Activated CD4-positive, alpha-beta memory T cell treated with anti-CD3 and anti-CD28 coated beads for 36 hours (primary cell): ENCODE results near the gene TBX6. TPM values are rescaled to one million over a fixed set of nuclear protein-coding genes. Genes with fewer than 3 reads are reported as not detected.

Experiments used
- CTCF ChIA-PET: fragments of 350-600 bp; sonication (Branson Sonifier 250); formaldehyde crosslinking; loops from one replicate; lab custom pipeline; 2021; ENCODE audit warnings: antibody characterized with exemption, inconsistent platforms; lab: Charles Lee
- POLR2A ChIA-PET: fragments of 350-600 bp; sonication (Branson Sonifier 250); formaldehyde crosslinking; loops from one replicate; lab custom pipeline; 2021; ENCODE audit warnings: antibody characterized with exemption; lab: Charles Lee
- DNase-seq: peaks from one replicate; pipeline ENCODE4 v3.0.0-alpha.2; 2020
- H3K27ac Mint-ChIP-seq: one replicate; pipeline ENCODE4 v1.8.0; 2021; ENCODE audit warnings: mixed read lengths
- H3K27me3 Mint-ChIP-seq: one replicate; pipeline ENCODE4 v1.8.0; 2021; ENCODE audit warnings: mixed read lengths
- H3K36me3 Mint-ChIP-seq: one replicate; pipeline ENCODE4 v1.8.0; 2021; ENCODE audit warnings: mixed read lengths
- H3K4me1 Mint-ChIP-seq: one replicate; pipeline ENCODE4 v1.8.0; 2021; ENCODE audit warnings: low read depth, mixed read lengths
- H3K4me3 Mint-ChIP-seq: one replicate; pipeline ENCODE4 v1.8.0; 2021; ENCODE audit warnings: mild to moderate bottlenecking, mixed read lengths
- H3K9me3 Mint-ChIP-seq: one replicate; pipeline ENCODE4 v1.8.0; 2021; ENCODE audit warnings: mixed read lengths
- intact Hi-C: fragments of 100-400 bp; cut with micrococcal nuclease; formaldehyde crosslinking; loops from one replicate; pipeline ENCODE4 v1.15.1; 2023
- total RNA-seq, 2 experiments: library from RNA; stranded (reverse); gene quantifications; one replicate each; pipeline ENCODE4 v1.2.3, GENCODE V29; 2021

The TBX6 gene
- total RNA-seq, 2 experiments from 2014 or later, result 2.3 to 2.9 TPM

DNA sequence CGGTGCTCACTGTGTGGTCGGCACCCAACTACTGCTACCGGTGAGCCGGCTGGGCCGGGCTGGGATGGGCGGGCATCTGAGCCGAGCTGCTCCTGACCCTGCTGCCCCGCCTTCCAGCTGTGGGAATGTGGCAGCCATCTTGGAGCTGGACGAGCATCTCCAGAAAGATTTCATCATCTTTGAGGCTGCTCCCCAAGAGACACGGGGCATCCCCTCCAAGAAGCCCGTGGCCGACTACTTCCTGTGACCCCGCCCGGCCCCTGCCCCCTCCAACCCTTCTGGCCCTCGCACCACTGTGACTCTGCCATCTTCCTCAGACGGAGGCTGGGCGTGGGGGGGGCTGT, 6.9 kb downstream of the TBX6 start:
- Mint-ChIP-seq H3K9me3 (no peaks in the 10 kb centered on the region), H3K27me3 (no peaks in the 10 kb centered on the region), H3K36me3 (peaks cover 29% of the 10 kb centered on the region), H3K27ac (no peak overlapping the region), H3K4me3 (no peak overlapping the region), H3K4me1 (peaks cover 3% of the 10 kb centered on the region)
- ChIA-PET POLR2A (no interaction called here), CTCF (no interaction called here)
- intact Hi-C loops, result no loop called here
- DNase-seq, result no peak

DNA sequence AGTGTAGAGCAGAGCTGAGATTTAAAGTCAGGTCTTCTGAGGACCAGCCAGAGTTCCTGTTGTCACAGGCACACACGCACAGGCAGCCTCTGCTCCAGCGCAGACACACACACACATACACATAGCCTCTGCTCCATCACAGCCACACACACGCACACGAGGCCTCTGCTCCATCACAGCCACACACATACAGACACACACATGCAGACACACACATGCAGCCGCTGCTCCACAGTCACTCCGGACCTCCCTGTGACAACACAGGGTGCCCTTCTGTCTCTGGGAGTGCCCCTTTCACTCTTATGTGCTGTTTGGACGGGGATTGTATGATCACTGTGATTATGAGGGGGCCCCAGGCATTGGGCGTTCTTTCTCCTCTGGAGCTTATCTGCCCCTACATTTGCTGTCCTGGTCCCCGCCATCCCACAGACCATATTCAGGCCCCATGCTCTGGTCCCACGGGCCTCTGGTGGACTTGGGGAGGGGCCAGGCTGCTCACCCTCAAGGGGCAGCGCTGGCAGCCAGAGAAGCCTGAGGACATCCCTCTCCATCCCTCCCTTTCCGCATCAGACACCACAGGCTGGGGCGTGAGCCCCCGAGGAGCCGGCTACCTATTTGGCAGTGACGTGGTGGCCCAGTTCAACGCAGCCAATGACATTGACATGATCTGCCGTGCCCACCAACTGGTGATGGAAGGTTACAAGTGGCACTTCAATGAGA, 7.5 kb downstream of the TBX6 start:
- Mint-ChIP-seq H3K27ac (no peak overlapping the region), H3K9me3 (no peaks in the 10 kb centered on the region), H3K4me1 (peaks cover 6% of the 10 kb centered on the region), H3K4me3 (no peak overlapping the region), H3K27me3 (no peaks in the 10 kb centered on the region), H3K36me3 (peaks cover 34% of the 10 kb centered on the region)
- POLR2A ChIA-PET, result no interaction called here
- DNase-seq, result no peak
- CTCF ChIA-PET, result no interaction called here
- intact Hi-C loops, result no loop called here

DNA sequence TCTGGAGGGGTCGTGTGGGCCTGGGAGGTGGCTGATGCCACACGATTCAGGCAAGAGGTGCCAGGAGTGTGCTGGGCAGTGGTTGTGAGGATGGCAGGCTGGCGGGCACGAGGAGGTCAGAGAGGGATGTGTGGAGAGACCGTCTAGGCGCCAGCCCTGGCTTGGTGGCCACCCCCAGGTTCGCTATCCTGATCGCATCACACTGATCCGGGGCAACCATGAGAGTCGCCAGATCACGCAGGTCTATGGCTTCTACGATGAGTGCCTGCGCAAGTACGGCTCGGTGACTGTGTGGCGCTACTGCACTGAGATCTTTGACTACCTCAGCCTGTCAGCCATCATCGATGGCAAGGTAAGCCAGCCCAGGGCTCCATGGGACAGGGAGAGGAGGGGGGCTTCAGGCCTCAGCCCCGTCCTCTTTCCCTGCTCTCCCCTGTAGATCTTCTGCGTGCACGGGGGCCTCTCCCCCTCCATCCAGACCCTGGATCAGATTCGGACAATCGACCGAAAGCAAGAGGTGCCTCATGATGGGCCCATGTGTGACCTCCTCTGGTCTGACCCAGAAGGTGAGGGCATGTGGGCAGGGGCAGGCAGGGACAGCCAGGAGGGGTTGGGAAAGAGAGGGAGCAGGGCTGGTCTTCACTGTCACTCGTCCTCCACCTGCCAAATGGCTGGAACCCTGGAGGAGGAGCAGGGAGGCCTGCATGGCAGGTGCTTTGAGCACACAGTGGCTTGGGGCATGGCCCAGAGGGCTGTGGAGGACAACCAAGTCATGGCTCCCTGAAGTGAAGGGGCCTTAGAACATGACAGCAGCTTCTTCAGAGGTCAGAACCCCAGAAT, 8.3 kb downstream of the TBX6 start:
- Mint-ChIP-seq H3K4me1 (peaks cover 7% of the 10 kb centered on the region), H3K27ac (no peak overlapping the region), H3K27me3 (no peaks in the 10 kb centered on the region), H3K9me3 (no peaks in the 10 kb centered on the region), H3K36me3 (peaks cover 37% of the 10 kb centered on the region), H3K4me3 (no peak overlapping the region)
- intact Hi-C loops, result no loop called here
- no peak for DNase-seq
- ChIA-PET POLR2A (no interaction called here), CTCF (no interaction called here)

DNA sequence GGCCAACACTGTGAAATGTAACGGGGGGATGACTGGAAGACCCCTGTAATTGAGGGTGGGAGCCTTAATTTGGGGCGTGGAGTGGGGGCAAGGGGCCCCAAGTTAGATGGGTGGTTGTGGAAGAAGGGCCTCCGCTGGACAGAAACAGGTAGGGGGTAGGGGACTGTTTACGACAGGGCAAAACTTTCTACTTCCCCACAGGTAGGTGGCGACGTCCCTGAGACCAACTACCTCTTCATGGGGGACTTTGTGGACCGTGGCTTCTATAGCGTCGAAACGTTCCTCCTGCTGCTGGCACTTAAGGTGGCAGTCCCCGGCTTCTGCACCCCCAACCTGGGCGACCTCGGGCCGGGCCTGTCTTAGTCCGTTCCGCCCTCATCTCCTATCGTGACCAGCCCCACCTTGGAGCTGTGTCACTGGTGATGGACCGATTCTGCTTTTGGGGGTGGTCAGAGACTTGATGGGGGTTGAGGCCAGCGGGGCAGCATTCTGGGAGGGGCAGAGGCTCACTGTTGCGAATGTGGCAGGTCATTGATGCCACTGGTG, 9.1 kb downstream of the TBX6 start:
- no peaks in the 10 kb centered on the region for H3K9me3 Mint-ChIP-seq
- ChIA-PET POLR2A (no interaction called here), CTCF (interaction anchor here (9.4 kb wide), 1 partner anchor 10 kb away, joined by 76 read pairs; the partner anchor contains the start of gene TBX6)
- no peak for DNase-seq
- no peak overlapping the region for H3K4me3 Mint-ChIP-seq
- H3K27me3 Mint-ChIP-seq, result no peaks in the 10 kb centered on the region
- intact Hi-C loops, result no loop called here
- peaks cover 43% of the 10 kb centered on the region for H3K36me3 Mint-ChIP-seq
- H3K27ac Mint-ChIP-seq, result no peak overlapping the region
- H3K4me1 Mint-ChIP-seq, result peaks cover 15% of the 10 kb centered on the region

DNA sequence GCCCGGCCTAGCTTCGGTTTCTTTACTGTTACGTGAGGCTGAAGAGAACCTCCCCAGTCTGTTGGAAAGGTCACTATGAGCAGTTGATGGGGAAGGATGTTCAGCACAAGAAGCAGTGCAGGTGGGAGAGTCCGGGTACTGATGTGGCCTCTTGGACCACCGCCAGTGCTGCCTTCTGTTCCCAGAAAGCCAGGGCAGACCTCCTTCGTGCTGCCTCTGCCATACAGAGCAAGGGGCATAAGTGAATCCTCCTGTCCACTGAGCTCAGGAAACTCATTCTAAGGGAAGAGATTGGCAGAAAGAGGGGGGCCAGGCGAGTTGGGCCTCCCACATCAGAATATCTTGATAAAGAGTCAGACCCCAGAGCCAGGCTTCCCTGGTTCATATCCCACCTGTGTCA, 12.2 kb downstream of the TBX6 start:
- DNase-seq, result no peak
- POLR2A ChIA-PET, result interaction anchor here (1.0 to 2.7 kb wide), 3 partner anchors 12 to 104 kb away, joined by 3 to 5 read pairs (median 3); partner anchors contain the start of genes ALDOA, CORO1A and TBX6
- Mint-ChIP-seq H3K4me1 (peaks cover 36% of the 10 kb centered on the region), H3K27me3 (no peaks in the 10 kb centered on the region), H3K4me3 (no peak overlapping the region), H3K9me3 (no peaks in the 10 kb centered on the region), H3K27ac (no peak overlapping the region), H3K36me3 (peaks cover 47% of the 10 kb centered on the region)
- CTCF ChIA-PET, result interaction anchor here (0.9 to 9.4 kb wide), 2 partner anchors 13 to 14 kb away, joined by 5 to 76 read pairs; partner anchors contain the start of genes ALDOA and TBX6
- intact Hi-C loops, result loop anchor here (5.0 kb wide), 1 partner anchor 43 kb away; the partner anchor contains the start of gene MAPK3

DNA sequence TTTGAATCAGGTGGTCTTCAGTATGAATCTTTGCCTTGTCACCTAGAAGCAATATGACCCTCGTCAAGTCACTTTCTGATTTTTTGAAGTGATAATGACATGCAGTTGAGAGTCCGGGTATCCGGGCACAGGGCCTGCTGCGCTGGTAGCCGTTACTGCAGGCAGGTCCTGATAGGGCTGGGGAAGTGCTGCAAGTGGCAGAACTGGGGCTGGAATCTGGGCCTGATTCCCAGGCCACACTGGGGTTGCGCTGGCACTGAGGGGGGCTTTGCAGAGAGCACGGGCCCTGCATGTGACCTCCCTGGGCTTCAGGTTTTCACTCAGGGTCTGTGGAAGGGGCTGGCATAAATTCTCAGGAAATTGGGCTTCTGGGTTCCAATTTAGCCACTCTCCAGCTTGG, 13.0 kb downstream of the TBX6 start:
- Mint-ChIP-seq H3K27me3 (no peaks in the 10 kb centered on the region), H3K27ac (no peak overlapping the region), H3K4me1 (peaks cover 38% of the 10 kb centered on the region), H3K4me3 (no peak overlapping the region), H3K36me3 (peaks cover 46% of the 10 kb centered on the region), H3K9me3 (no peaks in the 10 kb centered on the region)
- no peak for DNase-seq
- ChIA-PET CTCF (interaction anchor here (0.9 to 9.4 kb wide), 2 partner anchors 13 to 14 kb away, joined by 5 to 76 read pairs; partner anchors contain the start of genes ALDOA and TBX6), POLR2A (interaction anchor here (1.2 to 1.5 kb wide), 2 partner anchors 14 to 105 kb away, joined by 3 to 4 read pairs; partner anchors contain the start of genes ALDOA and CORO1A)
- intact Hi-C loops, result loop anchor here (5.0 kb wide), 1 partner anchor 44 kb away; the partner anchor contains the start of gene MAPK3

DNA sequence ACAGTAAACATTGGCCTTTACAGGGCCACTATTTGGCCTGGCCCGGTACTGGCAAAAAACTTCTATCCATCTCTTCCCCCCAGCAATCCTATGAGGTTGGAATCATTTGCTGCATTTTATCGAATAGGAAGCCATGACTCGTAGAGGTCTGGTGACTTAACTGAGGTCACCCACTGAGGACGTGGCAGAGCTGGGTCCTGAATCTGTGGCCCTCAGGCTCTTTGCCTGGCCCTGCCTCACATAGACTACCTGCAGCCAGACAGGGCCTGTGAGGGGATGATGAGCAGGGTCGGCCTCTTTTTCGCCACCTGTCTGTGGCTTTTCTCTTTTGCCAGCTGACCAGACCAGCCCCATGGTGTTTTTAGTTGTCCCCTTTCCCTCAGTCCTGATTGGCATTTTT, 14.1 kb downstream of the TBX6 start:
- peak overlapping the region; percentile 91 for H3K4me3 Mint-ChIP-seq
- POLR2A ChIA-PET, result interaction anchor here (1.2 to 4.1 kb wide), 3 partner anchors 12 to 14 kb away, joined by 4 to 42 read pairs (median 22); partner anchors contain the start of genes ALDOA and TBX6
- CTCF ChIA-PET, result interaction anchor here (1.0 to 9.4 kb wide), 5 partner anchors 12 to 386 kb away, joined by 3 to 76 read pairs (median 8); partner anchors contain the start of genes ALDOA and TBX6
- H3K9me3 Mint-ChIP-seq, result no peaks in the 10 kb centered on the region
- no peak for DNase-seq
- peak overlapping the region; percentile 4 for H3K27ac Mint-ChIP-seq
- peaks cover 39% of the 10 kb centered on the region for H3K4me1 Mint-ChIP-seq
- H3K27me3 Mint-ChIP-seq, result no peaks in the 10 kb centered on the region
- H3K36me3 Mint-ChIP-seq, result peaks cover 40% of the 10 kb centered on the region
- intact Hi-C loops, result loop anchor here (2.0 to 5.0 kb wide), 2 partner anchors 13 to 45 kb away; partner anchors contain the start of genes MAPK3 and TBX6

DNA sequence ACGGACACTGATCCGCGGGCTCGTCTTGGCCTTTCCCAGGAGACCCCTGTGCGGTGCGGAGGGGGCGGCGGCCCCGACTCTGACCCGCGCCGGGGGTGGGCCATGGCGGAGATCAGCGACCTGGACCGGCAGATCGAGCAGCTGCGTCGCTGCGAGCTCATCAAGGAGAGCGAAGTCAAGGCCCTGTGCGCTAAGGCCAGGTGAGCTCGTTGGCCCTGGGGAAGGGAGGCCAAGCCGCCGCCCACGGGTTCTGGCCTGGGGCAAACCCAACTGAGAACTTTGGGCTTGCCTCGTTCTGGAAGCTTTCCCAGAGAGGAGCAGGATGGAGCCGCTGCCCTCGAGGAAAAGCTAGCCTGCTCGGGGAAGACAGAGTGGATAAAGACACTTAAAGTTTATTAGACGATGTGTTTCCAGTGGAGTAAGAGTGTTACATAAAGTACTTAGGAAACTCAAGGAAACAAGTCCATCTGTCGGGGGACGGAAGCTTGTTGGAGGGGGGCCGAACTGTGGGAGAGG, 15.4 kb downstream of the TBX6 start:
- ChIA-PET CTCF (interaction anchor here (1.0 to 9.4 kb wide), 7 partner anchors 10 to 540 kb away, joined by 3 to 76 read pairs (median 4); partner anchors contain the start of genes ALDOA and TBX6), POLR2A (interaction anchor here (1.1 to 4.1 kb wide), 3 partner anchors 10 to 15 kb away, joined by 3 to 42 read pairs (median 22); partner anchors contain the start of genes ALDOA and TBX6)
- intact Hi-C loops, result loop anchor here (2.0 to 5.0 kb wide), 2 partner anchors 14 to 46 kb away; partner anchors contain the start of genes MAPK3 and TBX6
- Mint-ChIP-seq H3K4me3 (peak overlapping the region; percentile 91), H3K36me3 (peaks cover 43% of the 10 kb centered on the region), H3K9me3 (no peaks in the 10 kb centered on the region), H3K4me1 (peaks cover 39% of the 10 kb centered on the region), H3K27ac (peak overlapping the region; percentile 93), H3K27me3 (no peaks in the 10 kb centered on the region)
- no peak for DNase-seq

DNA sequence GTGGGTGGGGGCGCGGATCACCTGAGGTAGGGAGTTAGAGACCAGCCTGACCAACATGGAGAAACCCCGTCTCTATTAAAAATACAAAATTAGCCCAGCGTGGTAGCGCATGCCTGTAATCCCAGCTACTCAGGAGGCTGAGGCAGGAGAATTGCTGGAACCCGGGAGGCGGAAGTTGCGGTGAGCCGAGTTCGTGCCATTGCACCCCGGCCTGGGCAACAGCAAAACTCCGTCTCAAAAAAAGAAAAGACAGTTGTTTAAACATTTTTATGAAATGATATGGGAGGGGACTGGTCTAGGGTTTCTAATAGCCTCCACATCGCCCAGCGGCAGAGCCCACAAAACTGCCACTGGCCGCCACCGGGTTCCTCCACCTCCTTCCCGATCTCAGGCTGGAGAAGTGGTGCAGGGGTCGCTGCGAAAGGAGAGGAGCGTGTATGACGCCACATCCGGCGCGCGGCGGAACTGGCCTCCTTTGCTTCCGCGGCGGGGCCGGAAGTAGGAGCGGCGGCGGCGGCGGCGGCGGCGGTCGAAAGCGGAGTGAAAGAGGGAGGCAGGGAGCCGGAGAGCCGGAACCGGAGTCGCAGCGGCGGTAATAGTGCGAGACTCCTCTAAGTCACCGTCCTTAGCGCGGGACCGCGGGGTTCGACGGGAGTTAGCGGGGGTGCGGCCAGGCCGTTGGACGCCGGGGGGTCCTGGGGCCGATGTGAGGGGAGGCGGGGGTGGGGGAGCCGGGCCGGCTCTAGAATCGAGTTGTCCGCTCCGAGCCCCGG, 16.0 kb downstream of the TBX6 start, which contains the start of gene PPP4C:
TSS of gene PPP4C (plus strand) at position 492 of the 773 bp plus-strand sequence. CDS start 384 bp downstream, outside the sequence.
- H3K4me1 Mint-ChIP-seq, result peaks cover 39% of the 10 kb centered on the region
- no peaks in the 10 kb centered on the region for H3K27me3 Mint-ChIP-seq
- DNase-seq, result peak; percentile 95
- intact Hi-C loops, result loop anchor here (1.0 to 5.0 kb wide), 3 partner anchors 10 to 47 kb away; partner anchors contain the start of genes ALDOA, MAPK3 and TBX6
- H3K9me3 Mint-ChIP-seq, result no peaks in the 10 kb centered on the region
- peak within 1 kb of the TSS; percentile 91 for H3K4me3 Mint-ChIP-seq
- ChIA-PET CTCF (interaction anchor here (1.1 to 9.4 kb wide), 6 partner anchors 10 to 540 kb away, joined by 3 to 76 read pairs (median 6); partner anchors contain the start of genes ALDOA and TBX6), POLR2A (interaction anchor here (1.1 to 4.1 kb wide), 3 partner anchors 10 to 16 kb away, joined by 3 to 42 read pairs (median 22); partner anchors contain the start of genes ALDOA and TBX6)
- peak within 1 kb of the TSS; percentile 93 for H3K27ac Mint-ChIP-seq
- peaks cover 45% of the 10 kb centered on the region for H3K36me3 Mint-ChIP-seq

DNA sequence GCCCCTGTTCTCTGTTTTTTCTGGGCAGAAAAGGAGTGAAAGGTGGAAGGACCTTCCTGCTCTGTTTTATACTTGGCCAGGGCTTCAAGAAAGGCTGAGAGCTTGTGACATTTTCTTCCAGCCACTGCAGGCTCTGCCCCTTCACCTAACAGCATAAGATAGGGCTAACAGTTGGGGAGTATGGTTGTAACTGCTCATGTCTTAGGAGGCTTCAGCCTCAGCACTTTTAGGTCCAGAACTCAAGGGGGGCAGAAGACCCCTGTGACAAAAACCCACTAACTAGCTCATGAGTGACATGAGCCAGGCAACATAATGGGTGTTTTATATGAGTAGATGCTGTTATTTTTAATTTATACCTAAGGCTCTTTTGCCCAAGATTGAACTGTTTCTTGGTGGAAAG, 21.2 kb downstream of the TBX6 start:
- H3K36me3 Mint-ChIP-seq, result peaks cover 67% of the 10 kb centered on the region
- intact Hi-C loops, result no loop called here
- ChIA-PET CTCF (interaction anchor here (3.5 kb wide), 1 partner anchor 22 kb away, joined by 15 read pairs; the partner anchor contains the start of gene TBX6), POLR2A (interaction anchor here (0.6 kb wide), 1 partner anchor 21 kb away, joined by 3 read pairs; the partner anchor contains the start of gene TBX6)
- no peak for DNase-seq
- no peak overlapping the region for H3K4me3 Mint-ChIP-seq
- no peaks in the 10 kb centered on the region for H3K27me3 Mint-ChIP-seq
- no peaks in the 10 kb centered on the region for H3K9me3 Mint-ChIP-seq
- peak overlapping the region; percentile 58 for H3K27ac Mint-ChIP-seq
- peaks cover 41% of the 10 kb centered on the region for H3K4me1 Mint-ChIP-seq
